PC-3 (cell line): ENCODE data around the gene CSNK1E.

Experiments
- EZH2 ChIP-seq: fragments of 300-600 bp; sonication (generic); IDR thresholded peaks from one replicate; pipeline ENCODE4 v1.6.1; 2017; ENCODE audit warnings: antibody characterized with exemption, mild to moderate bottlenecking, low read length; ENCODE audit not compliant: unreplicated experiment
- TF ChIP-seq, protein P1 (sequence below): fragments of 300-600 bp; sonication (generic); conservative IDR thresholded peaks from 2 replicates; pipeline ENCODE4 v1.5.1; 2017; ENCODE audit warnings: antibody characterized with exemption, low read depth, mild to moderate bottlenecking, low read length

DNA sequence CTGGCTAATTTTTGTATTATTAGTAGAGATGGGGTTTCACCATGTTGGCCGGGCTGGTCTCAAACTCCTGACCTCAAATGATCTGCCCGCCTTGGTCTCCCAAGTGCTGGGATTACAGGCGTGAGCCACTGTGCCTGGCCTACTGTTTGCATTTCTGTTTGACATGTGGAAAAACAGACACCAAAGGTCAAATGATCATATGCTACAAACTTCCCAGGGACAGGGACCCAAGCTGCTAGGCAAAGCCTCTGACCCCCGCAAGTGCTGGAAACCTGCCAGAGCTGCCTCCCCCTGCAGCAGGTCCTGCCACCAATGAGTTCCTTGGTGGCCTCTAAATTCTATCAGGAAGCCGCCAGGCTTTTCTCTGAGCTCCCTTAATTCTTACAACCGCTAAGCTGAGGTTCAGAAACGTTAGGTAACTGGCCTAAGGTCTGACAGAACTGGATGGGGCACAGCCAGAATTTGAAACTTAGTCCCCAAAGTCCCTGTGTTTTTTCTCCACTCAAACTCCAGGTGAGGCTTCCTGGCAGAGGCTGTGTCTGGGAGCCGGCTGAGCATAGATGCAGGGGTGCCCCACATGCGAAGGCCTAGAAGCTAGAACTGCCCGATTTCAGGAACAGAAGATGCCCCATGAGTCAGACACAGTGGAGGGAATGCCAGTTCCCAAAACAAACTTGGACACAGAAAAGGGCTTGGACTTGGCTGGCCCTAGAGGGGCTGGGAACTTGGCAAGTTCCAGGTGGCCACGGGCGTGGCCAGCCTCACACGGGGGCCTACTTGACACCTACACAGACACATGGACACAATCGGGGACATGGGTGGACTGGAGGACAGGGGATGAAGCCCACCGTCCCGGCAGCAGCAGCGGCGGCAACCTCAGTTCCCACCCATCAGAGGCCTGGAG lies 7.4 kb downstream of the CSNK1E start:
- TF ChIP-seq EZH2 = no peak
- TF ChIP-seq, protein P1, sequence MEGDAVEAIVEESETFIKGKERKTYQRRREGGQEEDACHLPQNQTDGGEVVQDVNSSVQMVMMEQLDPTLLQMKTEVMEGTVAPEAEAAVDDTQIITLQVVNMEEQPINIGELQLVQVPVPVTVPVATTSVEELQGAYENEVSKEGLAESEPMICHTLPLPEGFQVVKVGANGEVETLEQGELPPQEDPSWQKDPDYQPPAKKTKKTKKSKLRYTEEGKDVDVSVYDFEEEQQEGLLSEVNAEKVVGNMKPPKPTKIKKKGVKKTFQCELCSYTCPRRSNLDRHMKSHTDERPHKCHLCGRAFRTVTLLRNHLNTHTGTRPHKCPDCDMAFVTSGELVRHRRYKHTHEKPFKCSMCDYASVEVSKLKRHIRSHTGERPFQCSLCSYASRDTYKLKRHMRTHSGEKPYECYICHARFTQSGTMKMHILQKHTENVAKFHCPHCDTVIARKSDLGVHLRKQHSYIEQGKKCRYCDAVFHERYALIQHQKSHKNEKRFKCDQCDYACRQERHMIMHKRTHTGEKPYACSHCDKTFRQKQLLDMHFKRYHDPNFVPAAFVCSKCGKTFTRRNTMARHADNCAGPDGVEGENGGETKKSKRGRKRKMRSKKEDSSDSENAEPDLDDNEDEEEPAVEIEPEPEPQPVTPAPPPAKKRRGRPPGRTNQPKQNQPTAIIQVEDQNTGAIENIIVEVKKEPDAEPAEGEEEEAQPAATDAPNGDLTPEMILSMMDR = no peak
